Epithelial cell of esophagus (primary cell): ENCODE measurements around the gene PLXNB1.

ENCODE experiments used
- DNase-seq: peaks from one replicate; pipeline ENCODE4 v3.0.0; 2010; ENCODE audit warnings: low read depth
- H3K4me3 ChIP-seq: 2 replicates; pipeline ENCODE4 v1.5.1; 2011; ENCODE audit warnings: mild to moderate bottlenecking, low read length, control low read depth
- CTCF ChIP-seq: IDR thresholded peaks from 2 replicates; pipeline ENCODE4 v1.5.1; 2011; ENCODE audit warnings: low read depth, mild to moderate bottlenecking, low read length, control low read depth, inconsistent platforms; ENCODE audit not compliant: insufficient read depth; ENCODE audit errors: missing control alignments

The PLXNB1 gene

GRCh38 chr3:48437812-48438211 is 7.9 kb upstream of the PLXNB1 start:
- no peak for TF ChIP-seq CTCF
- no peak overlapping the region for H3K4me3 ChIP-seq
- DNase-seq, result no peak

GRCh38 chr3:48436855-48437254 is 7.0 kb upstream of the PLXNB1 start:
- no peak overlapping the region for H3K4me3 ChIP-seq

DNA sequence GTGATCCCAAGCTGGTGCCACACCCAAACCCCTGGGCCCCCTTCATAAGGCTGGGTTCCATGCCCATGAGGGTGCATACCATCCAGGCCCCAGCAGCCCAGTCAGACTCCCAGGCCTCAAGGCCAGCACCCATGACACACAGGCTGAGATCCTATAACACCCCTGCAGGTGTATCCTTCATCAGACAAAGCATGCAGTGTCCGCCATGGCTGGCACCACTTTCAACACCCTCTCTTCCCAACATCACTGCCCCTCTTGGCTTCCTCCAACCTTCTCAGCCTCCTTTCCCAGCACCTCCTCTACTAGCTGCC is 6.5 kb upstream of the PLXNB1 start:
- no peak overlapping the region for H3K4me3 ChIP-seq
- no peak for TF ChIP-seq CTCF
- no peak for DNase-seq

More at GRCh38 chr3:48436855-48437254, 7.0 kb upstream of the PLXNB1 start:
- no peak for TF ChIP-seq CTCF
- DNase-seq, result no peak

GRCh38 chr3:48435774-48436476 is 6.0 kb upstream of the PLXNB1 start:
- DNase-seq, result peak; percentile 87
- TF ChIP-seq CTCF, result peak; percentile 100
- no peak overlapping the region for H3K4me3 ChIP-seq

DNA sequence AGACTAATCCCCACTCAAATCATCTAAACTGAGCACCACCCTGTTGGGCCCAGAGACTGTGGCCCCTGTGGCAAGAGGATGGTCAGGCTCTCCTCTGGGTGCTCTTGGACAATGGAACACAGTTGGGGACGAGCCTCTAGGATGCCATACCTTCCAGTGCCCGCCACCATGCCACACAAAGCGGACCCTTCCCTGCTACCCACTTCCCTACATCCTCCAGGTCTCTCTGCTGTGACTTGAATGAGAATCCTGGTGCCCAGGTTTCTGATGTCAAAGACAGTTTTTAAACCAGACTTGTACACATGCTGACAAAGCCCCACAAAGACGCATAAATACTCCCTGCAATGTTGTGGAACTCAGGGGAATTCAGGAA is 5.3 kb upstream of the PLXNB1 start:
- no peak for DNase-seq
- no peak overlapping the region for H3K4me3 ChIP-seq
- no peak for TF ChIP-seq CTCF

- no peak for TF ChIP-seq CTCF
- DNase-seq, result no peak
- no peak overlapping the region for H3K4me3 ChIP-seq
These were observed 4.8 kb upstream of the PLXNB1 start for GRCh38 chr3:48434591-48435222.
